HG02938 (cell line): ENCODE results near the gene TMEM123.
"Not testable (repeated sequence)": the region's sequence is repeated elsewhere in the genome, so short reads cannot be mapped to it uniquely, and the experiment has no call there.

ENCODE experiments used
- ATAC-seq: cut with Tn5 transposase; IDR thresholded peaks from one replicate; pipeline ENCODE4 v1.9.1; 2021; ENCODE audit warnings: mild to moderate bottlenecking, moderate library complexity; ENCODE audit not compliant: unreplicated experiment

TMEM123 gene

DNA sequence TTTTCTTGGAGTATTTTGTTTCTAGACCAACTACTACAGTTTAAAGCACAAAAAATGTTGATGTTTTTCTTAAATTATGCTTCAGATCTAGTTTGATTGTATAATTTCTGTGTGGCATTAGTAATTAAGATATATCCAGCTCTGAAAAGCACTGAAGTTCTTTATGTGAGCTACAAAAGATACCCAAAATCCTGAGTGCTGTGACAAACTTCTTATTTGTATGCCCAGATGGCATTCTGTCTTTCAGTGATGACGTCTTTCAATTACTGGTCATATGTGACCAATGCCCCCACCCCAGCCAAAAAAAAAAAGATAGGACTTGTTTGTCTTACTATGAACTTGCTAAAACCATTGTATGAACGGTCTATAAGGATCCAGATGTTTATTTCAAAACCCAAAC, 54.3 kb downstream of the TMEM123 start:
- no peak for ATAC-seq

DNA sequence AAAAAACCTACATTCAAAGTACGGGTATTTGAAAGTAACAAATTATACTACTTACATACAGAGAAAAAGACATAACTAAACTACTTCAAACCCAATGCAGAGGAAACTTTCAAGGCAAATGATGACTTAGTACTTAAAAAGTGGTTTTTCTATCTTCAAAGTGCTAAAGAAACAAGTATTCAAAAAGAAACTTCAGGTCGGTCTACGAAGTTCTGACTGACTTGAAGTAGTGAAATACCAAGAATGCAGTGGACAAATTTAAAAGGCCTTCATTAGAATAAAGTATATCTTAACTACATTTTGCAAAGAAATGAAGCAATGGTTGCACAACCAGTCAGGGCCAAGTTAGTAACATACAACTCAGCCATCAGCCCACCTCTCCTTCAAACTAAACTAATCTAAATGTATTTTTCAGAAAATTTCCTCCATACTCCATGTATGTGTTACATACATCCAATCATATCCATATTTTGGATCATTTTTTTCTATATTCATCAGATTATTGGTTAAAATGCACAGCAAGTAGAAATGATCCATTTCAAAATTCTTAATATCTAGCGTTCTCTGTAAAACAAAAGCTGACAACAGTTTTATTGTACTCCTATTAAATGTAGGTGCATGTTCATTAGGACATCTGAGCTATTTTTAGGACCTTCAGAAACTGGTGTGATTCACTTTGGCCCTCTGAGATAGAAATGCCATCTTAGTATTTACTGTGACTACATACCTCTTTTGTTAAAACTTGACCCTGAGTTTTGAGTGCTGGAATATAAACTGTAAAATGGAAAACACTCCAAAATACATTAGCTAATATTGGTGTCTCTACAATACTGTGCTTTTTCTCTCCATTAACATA, 55.6 kb downstream of the TMEM123 start:
- ATAC-seq = no peak

DNA sequence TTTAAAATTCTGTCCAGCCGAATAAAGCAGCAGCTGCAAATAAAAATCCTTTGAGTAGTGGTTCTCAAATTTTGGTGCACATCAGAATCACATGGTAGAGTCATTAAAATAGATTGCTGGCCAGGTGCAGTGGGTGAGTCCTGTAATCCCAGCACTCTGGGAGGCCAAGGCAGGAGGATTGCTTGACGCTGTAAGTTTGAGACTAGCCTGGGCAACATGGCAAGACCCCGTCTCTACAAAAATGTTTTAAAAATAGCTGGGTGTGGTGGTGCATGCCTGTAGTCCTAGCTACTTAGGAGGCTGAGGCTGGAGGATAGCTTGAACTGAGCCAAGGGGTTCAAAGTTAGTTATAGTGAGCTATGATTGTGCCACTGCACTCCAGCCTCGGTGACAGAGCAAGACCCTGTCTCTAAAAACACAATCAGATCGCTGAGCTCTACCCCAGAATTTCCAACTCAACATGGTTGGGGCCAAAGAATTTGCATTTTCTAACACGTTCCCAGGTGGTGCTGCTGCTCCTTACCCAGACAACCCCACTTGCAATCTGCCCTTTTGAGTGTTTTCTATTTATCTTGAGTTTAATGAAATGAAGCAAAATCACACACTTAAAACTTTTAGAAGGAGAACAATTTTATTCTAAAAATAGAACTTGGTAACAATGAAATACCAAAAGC, 56.7 kb downstream of the TMEM123 start:
- ATAC-seq = no peak

DNA sequence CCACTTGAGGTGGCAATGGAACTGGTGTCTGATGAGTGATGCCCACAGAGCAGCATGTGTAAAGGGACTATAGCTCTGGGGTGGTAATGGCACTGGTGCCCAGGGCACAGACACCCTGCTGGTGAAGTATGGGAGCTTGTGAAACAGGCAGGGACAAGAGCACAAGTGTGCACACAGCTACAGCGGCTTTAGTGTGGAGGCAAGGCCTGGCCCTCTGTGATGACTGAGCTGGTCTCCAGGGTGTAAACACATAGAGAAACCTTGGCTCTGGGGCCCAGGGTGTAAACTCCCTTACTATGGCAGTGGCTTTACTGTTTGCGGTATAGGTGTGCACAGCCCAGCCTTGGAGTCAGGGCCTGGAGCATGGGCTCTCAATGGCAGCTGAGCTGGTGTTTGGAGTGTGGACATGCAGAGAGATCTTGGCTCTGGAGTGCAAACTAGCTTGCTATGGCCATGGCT, 59.3 kb downstream of the TMEM123 start:
- ATAC-seq = no peak

DNA sequence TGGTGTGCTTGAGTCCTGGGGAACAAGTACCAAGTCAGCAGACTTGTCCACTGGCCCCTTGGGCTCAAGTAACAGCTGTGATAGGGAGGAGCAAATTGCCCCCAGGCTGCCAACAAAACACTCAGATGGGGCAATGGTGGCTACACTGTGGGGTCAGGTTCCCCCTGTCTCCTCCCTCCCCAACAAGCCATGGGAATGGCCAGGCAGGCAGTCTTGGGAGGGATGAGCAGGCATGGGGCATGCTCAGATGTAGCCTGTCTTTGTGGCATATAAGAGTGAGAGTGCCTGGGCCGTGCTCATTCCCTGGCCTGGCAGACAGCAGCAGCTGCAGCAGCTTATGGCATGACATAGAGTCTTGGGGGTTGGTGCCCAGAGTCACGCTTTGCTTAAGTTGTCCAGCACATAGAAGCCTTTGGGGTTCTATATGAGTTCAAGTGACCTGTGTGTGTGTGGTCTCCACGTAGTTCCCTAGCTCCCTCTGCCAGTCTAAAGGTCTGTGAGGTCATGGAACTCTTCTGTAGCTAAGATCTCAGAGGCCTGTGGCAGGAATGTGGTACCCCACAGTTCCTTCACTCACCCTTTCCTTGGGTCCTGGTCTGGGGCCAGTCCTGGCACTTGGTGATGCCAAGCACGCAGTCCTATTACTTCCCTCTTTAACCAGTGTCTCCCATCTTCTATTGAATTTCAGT, 60.9 kb downstream of the TMEM123 start:
- no peak for ATAC-seq

DNA sequence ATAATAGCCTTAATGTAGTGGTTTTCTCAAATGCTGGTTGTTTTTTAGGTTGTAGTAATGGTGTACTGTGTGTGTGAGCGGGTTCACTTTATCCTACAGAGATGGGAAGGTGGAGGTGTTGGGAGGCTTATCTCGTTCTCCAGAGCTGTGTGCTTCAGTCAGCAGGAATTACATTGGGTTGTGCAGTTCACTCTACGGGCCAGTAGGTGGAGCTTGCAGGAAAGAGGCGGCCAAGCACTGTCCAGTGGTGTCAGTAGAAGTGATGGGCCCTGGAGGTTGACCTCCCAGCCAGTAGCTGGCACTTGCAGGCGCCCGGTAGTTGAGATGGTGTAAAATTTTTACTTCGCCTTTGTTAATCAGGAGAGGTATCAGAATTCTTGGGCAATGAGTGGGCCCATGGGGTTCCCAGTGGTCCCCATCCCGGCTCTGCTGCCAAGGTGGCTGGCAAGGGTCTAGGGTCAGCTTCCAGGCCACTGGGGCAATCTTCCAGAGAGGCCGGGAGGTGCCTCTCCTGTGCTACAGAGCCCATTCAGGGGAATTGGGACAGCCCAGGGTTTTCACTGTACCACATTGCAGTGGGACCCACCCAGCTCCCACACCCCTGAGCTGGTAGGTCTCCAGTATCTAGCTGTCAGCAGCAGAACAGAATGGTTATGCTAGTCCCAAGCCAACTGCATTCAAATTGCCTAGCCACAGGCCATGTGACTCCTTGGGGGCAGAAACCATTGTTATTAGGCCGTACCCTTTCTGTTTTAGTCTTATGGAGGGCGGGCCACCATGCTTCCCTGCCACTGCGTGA, 61.7 kb downstream of the TMEM123 start:
- peak; percentile 86 for ATAC-seq

DNA sequence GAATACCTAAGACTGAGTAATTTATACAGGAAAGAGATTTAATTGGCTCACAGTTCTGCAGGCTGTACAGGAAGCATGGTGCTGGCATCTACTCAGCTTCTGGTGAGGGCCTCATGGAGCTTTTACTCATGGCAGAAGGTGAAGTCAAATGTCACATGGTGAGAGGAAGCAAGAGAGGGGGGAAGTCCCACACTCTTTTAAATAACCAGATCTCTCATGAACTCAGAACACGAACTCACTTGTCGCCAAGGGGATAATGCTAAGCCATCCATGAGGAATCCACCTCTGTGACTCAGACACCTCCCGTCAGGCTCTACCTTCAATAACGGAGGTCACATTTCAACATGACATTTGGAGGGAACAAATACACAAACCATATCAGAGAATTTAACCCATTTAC, 63.3 kb downstream of the TMEM123 start:
- ATAC-seq = no peak

DNA sequence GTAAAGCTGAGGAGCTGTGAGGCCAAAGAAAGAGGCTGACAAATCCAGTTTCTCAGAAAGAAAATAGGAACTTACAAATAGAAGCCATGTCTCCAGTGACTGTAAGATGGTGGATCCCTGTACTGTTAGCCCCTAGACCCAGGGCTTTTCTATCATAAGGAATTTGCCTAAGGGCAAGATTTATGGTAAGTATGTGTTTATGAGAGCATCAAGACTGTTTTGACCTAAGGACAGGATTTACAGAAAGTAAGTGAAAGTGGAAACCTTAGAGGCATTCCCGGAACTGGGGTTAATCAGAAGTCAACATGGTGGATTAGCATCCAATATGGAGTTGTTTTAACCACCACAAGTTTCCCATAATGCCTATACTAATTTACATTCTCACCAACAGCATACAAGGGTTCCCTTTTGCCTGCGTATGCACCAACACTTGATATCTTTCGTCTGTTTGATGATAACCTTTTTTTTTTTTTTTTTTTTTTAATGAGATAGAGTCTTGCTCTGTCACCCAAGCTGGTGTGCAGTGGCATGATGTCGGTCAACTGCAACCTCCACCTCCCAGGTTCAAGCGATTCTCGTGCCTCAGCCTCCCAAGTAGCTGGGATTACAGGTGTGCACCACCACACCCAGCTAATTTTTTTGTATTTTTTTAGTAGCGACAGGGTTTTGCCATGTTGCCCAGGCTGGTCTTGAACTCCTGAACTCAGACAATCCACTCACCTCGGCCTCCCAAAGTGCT, 65.4 kb downstream of the TMEM123 start:
- ATAC-seq = no peak

DNA sequence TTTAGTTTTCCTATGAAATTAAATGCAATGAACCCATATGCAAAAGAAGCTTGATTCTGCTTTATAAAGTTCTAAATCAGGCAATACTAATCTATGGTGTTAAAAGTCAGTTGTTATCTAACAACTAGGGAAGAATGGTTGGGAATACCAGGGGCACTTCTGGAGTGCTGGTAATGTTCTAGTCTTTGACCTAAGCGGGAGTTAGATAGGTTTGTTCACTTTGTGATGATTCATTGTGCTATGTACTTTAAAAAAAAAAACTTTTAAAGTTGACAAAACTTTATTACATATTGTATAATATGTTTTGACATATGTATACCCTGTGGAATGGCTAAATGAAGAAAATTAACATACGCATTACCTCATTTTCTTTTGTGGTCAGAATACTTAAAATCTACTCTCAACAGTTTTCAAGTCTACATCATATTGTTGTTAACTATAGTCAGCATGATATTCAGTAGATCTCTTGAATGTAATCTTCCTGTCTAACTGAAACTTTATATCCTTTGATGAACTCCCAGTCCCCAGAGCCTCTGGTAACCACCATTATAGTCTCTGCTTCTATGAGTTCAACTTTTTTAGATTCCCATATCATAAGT, 66.3 kb downstream of the TMEM123 start:
- no peak for ATAC-seq

DNA sequence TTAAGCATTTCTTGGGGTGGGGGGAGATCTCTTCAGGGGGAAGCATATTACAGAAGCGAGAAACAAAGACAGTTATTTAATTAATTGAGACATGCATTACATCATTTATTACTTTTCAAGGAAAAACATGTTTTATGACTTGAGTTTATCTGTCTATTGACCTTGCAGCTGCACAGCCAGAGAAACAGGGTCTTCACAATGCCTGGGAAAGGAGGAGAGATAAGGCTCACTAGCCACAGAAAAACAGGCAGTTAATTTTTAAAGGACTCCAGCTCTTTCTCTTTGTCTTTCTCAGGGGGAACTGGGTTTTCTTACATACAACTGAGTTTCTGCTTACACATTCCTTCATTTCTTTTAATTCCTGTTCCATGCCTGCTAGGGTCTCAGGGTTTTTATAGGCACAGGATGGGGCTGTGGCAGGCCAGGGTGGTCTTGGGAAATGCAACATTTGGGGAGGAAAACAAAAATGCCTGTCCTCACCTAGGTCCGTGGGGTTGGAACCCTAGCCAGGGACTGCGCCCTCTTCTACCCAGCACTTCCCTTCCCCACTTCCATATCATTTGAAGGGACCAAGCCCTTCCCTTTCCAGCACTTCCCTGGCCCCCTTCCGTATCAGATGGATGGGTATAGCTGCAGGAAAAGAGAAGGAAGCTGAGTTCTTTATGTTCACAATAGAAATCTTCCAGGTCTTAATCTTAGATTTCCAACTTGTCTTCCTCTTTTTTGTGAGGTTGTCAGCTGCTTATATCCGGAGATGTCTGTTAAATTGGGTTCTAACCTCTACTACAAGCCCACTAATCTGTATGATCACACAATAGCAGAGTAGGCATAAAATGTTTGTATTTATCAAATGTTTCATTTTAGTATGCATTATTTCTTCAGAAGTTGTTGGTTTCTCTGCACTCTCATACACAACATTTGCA, 67.2 kb downstream of the TMEM123 start:
- ATAC-seq = no peak

DNA sequence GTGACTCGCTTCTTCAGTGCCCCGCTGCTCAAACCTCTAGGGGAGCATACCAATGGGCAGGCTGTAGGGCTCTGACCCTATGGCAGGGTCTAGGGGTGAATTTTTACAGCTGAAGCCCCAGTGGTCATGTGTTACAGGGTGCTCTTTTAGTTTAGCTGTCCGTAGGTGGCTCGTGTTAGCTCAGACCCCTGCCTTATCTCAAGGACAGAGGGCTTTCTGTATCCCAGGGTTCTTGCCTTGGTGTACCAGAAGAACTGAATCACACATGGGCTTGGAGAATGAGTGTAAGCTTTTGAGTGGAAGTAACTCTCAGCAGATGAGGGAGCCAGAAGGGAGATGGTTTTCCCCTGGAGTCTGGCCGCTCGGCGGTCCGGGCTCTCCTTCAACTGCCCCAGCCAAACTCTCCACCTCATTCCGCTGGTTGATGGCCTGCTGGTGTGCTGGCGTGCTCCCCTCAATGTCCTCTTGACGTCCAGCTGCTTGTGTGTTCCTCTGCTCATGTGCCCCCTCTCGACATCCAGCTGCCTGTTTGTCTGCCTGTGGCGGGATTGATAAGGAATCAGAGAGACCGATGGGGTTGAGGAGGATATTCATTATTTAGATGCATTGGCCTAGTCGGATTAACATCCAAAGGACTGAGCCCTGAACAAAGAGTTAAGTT, 68.0 kb downstream of the TMEM123 start:
- no peak for ATAC-seq

DNA sequence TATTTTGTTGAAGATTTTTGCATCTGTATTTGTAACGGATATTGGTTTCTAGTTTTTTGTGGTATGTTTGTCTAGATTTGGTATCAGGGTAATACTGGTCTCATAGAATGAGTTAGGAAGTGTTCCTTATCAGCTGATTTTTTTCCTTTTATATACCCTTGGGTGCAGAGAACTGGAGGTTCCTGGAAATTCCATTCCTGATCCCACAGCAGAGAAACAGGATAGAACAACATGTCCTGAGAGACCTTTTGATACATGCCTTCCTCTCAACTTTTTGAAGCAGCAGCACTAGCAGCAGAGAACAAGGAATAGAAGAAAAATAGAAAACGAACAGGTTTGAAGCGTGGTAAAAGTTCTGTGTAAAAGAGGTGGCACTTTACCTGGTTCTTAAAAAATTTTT, 68.7 kb downstream of the TMEM123 start:
- ATAC-seq = no peak

DNA sequence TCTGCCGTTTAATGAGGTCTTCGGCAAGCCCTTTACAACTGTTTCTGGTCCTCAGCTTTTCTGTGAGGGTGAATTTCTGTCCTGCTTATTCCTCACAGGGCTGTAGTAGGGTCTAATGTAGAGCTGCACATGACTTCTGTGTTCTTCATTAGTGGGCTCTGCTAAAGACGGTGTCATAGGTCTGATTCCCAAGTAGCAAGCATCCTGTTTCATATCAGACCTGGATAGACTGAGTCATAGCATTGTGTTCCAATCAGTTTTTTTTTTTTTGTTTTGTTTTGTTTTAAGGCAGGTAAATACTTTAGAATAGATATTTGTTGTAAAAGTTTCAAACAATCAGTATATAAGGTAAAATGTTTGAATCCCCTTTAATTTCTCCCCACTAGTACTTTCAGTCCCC, 70.2 kb downstream of the TMEM123 start:
- ATAC-seq = no peak

DNA sequence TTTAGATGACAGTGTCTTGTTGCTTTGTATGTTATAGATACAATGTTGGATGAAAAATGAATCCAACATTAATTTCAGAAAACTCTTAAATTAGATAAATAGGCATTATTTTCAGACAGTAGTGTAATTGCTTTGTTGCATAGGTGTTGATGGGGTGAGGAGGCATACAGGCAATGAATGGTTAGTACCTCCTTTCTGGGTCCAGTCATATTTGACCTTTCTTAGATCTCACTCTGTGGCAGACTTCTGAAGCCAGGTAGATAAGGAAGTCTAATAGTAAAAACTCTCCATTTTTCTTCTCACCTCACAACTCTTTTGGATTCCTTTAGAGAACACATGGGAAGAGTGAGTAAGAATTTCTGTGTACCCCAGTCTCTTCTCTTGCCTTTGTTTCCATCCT, 73.7 kb downstream of the TMEM123 start:
- ATAC-seq = no peak

DNA sequence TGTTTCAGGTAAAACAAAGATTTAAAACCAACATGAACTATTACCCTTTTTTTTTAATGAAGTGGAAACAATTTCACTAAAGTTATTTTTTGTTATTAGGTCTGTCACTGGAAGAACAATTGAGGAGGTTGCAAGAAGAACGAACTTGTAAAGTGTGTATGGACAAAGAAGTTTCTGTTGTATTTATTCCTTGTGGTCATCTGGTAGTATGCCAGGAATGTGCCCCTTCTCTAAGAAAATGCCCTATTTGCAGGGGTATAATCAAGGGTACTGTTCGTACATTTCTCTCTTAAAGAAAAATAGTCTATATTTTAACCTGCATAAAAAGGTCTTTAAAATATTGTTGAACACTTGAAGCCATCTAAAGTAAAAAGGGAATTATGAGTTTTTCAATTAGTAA, 74.7 kb downstream of the TMEM123 start:
- ATAC-seq = no peak

DNA sequence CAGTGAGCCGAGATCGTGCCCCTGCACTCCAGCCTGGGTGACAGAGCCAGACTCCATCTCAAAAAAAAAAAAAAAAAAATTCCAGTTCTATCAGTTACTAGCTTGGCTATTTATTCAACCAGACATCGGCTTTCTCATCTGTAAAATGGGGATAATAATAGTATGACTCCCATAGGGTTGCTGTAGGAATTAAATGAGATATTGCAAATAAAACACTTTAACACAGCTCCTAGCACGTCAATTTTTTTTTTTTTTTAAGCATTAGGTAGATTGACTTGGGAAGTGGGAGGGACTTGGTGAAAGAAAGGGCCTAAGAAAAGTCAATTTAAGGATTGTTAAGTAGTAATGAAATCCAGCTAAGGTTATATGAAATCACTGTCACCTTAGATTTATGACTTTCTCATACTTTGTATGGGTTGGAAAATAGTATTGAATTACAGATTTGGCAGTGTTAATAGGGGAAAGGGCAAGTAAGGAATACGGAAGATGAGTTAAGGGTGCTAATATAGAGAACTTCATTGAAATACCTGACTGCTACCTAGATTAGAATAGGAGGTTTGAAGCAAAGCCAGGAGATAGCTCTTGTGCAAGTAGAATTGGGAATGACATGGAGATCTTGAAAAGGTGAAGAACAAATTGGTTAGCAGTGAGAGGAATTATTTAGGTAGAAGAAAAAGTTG, 76.7 kb downstream of the TMEM123 start:
- no peak for ATAC-seq

DNA sequence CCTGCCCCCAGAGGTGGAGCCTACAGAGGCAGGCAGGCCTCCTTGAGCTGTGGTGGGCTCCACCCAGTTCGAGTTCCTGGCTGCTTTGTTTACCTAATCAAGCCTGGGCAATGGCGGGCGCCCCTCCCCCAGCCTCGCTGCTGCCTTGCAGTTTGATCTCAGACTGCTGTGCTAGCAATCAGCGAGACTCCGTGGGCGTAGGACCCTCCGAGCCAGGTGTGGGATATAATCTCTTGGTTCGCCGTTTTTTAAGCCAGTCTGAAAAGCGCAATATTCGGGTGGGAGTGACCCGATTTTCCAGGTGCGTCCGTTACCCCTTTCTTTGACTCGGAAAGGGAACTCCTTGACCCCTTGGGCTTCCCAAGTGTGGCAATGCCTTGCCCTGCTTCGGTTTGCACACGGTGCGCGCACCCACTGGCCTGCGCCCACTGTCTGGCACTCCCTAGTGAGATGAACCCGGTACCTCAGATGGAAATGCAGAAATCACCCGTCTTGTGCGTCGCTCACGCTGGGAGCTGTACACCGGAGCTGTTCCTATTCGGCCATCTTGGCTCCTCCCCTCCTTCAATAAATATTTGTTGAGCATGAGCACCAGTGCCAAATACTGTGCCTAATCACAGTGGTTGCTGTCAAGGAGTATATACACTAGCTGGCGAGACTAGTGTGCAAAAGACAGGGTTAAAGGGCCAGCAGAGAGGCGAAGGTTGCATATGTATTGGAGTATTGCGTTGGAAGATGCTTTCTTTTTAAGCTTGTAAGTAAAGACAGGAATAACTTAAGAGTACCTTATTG, 77.7 kb downstream of the TMEM123 start:
- not testable (repeated sequence) for ATAC-seq
